T-helper 17 cell (primary cell): ENCODE data around the gene MAOA. TPM values are rescaled to one million over a fixed set of nuclear protein-coding genes. Genes with fewer than 3 reads are reported as not detected.

Experiments used
- ATAC-seq: fragments of 150-1000 bp; cut with Tn5 transposase; 2 replicates; pipeline ENCODE4 v1.10.0; 2021; ENCODE audit warnings: mild to moderate bottlenecking, moderate library complexity
- DNase-seq, 3 donors: peaks; one replicate each; pipeline versions ENCODE4 v3.0.0 to v3.0.0-alpha.2; 2020 to 2021
- H3K9me3 ChIP-seq: one replicate; pipeline ENCODE4 v1.7.0; 2013; ENCODE audit warnings: low read length, mild to moderate bottlenecking; ENCODE audit not compliant: control insufficient read depth, poor library complexity, severe bottlenecking
- H3K27ac Mint-ChIP-seq: one replicate; pipeline ENCODE4 v1.8.0; 2022; ENCODE audit warnings: mild to moderate bottlenecking, moderate library complexity, mixed read lengths
- H3K27me3 Mint-ChIP-seq: one replicate; pipeline ENCODE4 v1.8.0; 2022; ENCODE audit warnings: mixed read lengths
- H3K36me3 Mint-ChIP-seq: one replicate; pipeline ENCODE4 v1.8.0; 2022; ENCODE audit warnings: low read depth, mixed read lengths
- H3K4me1 Mint-ChIP-seq: one replicate; pipeline ENCODE4 v1.8.0; 2022; ENCODE audit warnings: mild to moderate bottlenecking, mixed read lengths
- H3K4me3 Mint-ChIP-seq: one replicate; pipeline ENCODE4 v1.8.0; 2022; ENCODE audit warnings: mild to moderate bottlenecking, moderate library complexity, mixed read lengths
- total RNA-seq, 4 donors: library from RNA in 2 of 4; stranded (reverse) in 2 of 4; gene quantifications; one replicate each; pipeline ENCODE4 v1.2.3 and lab custom pipeline; 2022 to 2026

MAOA gene
- total RNA-seq, 2 donors from 2014 or later = 0.10 TPM; not detected in 1

- no peaks in the 10 kb centered on the region for H3K36me3 Mint-ChIP-seq
- H3K9me3 ChIP-seq = no peaks in the 10 kb centered on the region
- no peak for DNase-seq
- no peak overlapping the region for H3K4me3 Mint-ChIP-seq
- H3K27me3 Mint-ChIP-seq = no peaks in the 10 kb centered on the region
- no peaks in the 10 kb centered on the region for H3K4me1 Mint-ChIP-seq
- no peak overlapping the region for H3K27ac Mint-ChIP-seq
- ATAC-seq = no peak
Observed at GRCh38 chrX:43785930-43786591, 130.0 kb downstream of the MAOA start.

Other genes with a start within 250 kb of the MAOA start
- under 1 TPM in 1 of 2 donors, not detected in 1; 0.10 TPM for gene MAOB, start 226.2 kb downstream of the MAOA start, total RNA-seq